GM18499 (cell line): Measurements from ENCODE around the gene ACOXL.
"Not testable (repeated sequence)": the region's sequence is repeated elsewhere in the genome, so short reads cannot be mapped to it uniquely, and the experiment has no call there.

Experiments used
- ATAC-seq: cut with Tn5 transposase; IDR thresholded peaks from one replicate; pipeline ENCODE4 v1.9.1; 2021; ENCODE audit warnings: moderate number of reproducible peaks; ENCODE audit not compliant: insufficient read depth, unreplicated experiment

The ACOXL gene

DNA sequence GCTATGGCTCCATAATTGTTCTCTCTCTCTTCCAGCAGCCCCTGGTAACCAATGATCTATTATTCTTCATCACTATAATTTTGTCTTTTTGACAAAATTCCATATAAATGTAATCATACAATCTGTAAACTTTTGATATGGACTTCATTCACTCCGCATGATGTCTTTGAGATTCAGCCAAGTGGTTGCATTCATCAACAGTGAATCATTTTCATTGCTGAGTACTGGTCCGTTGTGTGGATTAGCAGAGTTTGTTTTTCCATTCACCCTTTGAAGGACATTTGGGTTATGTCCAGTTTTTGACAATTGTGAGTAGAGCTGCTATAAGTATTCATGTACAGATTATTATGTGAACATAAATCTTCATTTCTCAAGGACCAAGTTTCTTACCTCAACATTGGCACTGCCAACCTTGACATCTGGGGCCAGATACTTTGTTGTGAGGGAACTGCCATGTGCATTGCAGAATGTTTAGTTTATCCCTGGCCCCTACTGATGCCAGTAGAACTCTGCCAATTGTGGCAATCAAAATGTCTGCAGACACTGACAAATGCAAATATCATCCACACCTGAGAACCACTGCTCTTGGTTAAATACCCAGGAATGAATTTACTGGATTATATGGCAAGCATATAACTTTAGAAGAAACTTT, 340.0 kb downstream of the ACOXL start:
- ATAC-seq = no peak

DNA sequence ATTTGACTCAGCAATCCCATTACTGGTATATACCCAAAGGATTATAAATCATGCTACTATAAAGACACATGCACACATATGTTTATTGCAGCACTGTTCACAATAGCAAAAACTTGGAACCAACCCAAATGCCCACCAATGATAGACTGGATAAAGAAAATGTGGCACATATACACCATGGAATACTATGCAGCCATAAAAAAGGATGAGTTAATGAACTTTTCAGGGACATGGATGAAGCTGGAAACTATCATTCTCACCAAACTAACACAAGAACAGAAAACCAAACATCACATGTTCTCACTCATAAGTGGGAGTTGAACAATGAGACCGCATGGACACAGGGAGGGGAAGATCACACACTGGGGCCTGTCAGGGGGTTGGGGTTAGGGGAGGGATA, 350.3 kb downstream of the ACOXL start:
- ATAC-seq = not testable (repeated sequence)

DNA sequence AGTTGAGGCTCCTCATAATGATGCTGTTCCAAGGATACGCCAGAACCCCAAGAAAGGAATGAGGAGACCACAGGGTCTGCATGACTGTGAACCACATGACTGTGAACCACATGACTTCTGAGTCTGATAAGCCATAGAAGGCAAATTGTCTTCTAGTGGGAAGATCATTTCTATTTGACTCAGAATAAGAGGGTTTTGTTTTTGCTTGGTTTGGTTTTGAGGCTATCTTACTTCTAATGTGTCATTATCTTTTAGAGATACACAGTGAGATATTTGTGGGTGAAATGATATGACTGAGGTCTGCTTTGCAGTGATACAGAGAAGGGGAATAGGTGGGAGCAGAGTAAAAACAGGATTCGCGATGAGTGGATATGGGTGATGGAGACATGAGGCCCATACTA, 359.4 kb downstream of the ACOXL start:
- no peak for ATAC-seq

DNA sequence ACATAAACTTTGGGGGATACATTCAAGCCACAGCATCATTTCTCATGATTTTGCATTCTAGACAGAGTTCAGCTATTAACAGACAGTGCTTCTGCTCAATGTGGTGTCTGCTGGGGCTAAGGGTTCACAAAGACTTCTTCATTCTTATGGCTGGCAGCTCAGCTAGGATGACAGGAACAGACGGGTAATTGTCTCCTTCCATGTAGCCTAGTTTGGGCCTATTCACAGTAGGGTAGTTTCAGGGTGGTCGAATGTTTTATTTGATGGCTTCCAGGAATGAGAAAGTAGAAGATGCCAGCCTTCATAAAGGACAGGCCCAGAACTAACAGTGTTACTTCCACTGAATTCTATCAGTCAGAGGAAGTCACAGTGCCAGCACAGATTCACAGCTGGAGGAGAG, 362.3 kb downstream of the ACOXL start:
- no peak for ATAC-seq

DNA sequence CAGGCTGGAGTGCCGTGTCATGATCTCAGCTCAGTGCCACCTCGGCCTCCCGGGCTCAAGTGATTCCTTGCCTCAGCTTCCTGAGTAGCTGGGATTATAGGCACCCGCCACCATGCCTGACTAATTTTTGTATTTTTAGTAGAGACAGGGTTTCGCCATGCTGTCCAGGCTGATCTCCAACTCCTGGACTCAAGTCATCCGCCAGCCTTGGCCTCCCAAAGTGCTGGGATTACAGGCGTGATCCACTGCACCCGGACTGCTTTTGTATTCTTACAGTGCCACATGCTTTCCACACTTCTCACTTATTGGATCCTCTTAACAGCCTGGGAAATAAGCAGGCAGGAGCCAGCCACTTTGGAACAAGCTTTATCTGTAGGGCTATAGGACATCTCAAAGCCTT, 363.1 kb downstream of the ACOXL start:
- no peak for ATAC-seq

DNA sequence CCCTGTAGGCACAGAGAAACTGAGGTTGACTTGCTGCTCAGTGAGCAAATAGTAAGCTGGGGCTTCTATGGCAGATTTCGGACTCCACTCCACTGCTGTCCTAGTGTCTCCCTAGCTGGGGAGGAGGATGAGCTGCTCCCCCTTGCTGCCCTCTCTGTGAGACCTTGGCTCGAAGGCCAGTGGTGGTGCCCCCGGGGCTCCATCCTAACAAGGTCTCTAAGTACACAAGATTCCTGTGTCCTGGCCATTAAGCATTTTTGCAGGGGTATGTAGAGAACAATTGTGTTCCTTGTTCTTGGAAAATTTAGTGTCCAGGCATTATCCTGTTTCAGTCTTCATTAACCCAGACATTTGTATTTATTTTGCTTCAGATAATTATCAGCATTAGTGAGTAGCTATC, 367.0 kb downstream of the ACOXL start:
- no peak for ATAC-seq

DNA sequence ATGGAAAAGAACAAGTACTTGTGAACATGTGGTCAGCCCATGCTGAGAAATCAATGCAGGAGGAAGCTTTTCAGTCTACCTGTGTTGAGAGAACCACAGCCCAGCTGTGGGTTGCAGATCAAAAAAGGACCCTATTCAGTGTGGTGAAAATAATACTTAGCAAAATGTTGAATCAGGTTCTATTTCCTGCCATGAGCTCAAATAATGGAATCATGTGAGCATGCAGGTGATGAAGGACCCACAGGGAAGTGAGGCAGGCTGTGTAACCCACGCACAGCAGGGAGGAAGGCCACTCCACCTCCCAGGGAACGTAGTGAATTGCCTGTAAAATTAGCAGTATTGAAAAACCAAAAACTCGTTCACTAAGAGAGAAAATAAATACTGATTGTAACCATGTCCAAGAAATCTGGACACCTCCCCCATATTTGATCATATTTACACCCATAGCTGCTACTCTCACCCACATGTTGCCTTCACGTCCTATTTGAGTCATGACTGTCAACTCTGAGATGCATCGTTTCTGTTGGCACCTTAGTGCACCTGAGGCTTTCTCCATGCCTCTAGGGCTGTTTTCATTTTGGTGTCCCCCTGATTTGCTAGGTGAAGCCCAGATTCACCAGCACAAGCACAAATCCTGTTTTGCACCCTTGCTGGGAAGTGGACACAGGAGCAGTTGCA, 367.9 kb downstream of the ACOXL start:
- peak; percentile 17 for ATAC-seq

DNA sequence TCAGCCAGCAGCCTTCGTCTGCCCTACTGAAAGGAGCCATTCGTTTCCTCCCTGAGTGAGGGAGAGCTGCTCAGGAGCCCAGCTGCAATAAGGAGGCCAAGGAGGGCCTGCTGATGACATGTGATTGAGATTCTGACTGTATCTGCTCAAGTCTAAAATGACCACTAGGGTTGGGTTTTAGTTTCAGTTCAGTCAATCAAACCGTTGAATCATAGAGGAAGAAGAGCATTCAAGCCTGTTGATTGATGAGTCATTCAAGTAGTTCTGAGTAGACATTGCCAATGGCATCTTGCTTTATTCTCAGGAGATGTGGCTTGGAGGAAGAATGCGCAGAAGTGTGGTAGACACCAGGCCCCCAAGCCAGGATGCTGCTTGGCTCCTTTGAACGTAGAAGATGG, 368.4 kb downstream of the ACOXL start:
- peak; percentile 64 for ATAC-seq

DNA sequence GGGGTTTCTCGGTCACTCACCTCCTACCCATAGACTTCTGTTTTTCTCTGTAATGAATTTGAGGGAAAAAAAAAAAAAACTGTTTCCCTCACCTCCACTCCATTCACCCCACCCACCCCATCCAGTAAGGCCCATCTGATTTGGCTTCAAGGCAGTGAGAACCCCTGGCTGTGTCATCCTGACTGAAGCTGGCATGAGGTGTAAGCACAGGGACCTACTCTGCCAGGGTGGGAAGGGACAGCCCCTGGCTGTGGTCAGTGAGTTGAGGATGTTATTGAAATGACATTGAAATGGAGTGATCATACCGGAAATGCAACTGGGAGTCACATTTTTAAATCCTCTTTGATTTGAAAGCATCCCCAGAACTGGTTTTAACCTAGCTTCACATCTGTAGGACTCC, 369.2 kb downstream of the ACOXL start:
- ATAC-seq = no peak

DNA sequence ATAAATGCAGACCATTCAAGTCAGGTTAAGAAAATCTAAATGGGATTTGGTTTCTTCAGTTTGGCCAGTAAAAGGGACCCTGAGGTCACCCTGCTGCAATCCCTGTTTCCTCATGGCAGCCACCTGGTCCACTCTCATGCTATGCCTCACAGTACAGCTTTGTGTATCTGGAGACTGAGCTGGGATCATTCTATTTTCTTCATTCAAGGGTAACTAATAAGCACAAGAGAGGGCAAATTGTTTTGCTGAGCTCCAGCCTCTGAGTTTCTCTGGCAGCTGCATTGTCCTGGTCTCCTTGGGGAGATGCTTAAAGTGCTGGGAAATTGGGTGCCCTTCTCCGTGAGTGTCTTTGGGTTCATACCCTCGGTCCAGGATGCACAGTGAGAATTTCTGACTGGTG, 369.8 kb downstream of the ACOXL start:
- ATAC-seq = no peak

DNA sequence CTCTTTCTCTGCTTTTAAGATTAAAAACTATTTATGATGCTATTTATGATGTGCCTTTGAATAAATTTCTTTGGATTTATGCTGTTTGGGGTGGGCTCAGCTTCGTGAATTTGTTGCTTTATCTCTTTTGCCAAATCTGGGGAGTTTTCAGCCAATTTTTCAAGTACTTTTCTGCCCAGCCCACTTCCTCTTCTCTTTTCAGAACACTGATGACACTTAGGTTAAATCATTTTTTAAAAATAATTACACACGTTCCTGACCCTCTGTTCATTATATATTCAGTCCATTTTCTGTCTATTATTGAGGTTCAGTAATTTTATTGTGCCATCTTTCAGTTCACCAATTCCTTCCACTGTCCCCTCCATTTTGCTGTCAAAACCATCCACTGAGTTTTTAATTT, 373.6 kb downstream of the ACOXL start:
- ATAC-seq = no peak

DNA sequence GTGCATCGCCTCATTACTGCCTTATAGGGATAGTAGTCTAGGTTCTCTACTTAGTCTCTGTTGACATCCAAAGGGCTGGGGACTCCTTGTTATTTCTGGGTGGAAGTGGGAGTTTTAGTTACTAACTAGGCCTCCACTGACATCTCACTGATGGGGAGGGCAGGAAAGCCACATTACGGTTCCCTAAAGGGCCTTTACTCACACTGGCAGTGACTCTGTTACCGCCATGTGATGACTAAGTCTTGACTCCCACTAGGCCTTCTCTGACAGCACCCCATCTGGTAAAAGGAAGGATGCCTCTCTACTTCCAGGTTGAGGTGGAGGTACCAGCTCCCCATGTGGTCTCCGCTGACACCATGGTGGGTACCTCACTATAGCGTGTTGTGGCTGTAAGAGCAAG, 374.3 kb downstream of the ACOXL start:
- no peak for ATAC-seq

DNA sequence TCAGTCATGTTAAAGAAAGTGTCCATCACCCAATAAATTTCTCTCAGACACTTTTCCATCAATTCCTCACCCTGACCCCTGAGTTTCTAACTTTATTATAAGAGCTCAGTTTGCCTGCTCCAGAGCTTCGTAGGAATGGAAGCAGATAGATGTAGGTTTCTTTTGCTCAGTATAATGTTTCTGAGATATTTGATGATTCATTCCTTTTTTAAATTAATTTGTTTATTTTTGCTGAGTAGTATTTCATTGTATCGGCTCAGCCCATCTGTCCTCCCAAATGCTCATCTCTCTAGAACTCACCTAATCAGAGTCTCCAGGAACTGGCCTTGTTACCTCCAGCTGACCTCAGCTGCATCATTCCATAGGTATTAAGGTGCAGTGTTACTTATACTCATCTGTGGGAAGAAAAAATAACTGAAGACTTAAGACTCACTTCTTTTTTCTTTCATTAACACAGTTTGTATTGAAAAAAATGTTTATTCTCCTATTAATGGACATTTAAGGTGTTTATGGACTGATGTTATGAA, 376.4 kb downstream of the ACOXL start:
- no peak for ATAC-seq

DNA sequence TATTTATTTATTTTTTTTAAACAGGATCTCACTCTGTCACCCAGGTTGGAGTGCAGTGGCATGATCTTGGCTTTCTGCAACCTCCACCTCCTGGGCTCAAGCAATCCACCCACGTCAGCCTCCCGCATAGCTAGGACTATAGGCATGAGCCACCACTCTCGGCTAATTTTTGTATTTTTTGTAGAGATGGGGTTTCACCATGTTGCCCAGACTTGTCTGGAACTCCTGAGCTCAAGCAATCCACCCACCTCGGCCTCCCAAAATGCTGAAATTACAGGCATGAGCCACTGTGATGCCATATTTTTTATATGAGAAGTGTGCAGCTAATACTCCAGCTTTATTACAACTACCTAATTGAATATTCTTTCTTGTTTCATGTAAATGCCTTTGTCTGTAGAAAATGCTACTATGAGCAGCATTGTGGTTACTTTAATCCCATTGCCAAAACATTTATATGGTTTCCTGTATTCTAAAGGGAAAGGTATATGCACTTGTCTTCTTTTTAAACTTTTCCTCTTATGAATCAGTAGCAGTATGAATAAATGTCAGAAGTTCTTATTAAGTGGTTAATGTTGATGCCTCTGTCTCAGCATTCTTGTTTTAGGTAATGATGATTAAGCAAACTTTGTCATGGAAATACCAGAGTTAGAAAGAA, 378.9 kb downstream of the ACOXL start:
- ATAC-seq = no peak

DNA sequence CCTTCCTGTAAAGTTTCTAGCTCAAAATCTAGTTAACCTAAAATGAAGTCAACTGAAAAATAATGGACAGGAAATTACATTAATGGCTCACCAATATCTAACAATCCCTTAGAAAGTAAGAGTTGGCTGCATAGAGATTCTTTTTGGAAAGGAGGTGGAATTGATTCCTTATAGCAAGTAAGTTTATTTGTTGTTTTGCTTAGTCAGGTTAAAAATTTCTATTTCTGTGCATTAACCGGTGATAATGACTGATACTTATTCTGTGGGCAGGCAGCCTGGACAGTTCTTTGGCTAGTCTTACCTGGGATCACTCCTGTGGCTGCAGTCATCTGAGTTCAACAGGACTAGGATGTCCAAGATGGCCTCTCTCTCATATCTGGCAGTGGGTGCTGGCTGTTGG, 381.5 kb downstream of the ACOXL start:
- no peak for ATAC-seq

DNA sequence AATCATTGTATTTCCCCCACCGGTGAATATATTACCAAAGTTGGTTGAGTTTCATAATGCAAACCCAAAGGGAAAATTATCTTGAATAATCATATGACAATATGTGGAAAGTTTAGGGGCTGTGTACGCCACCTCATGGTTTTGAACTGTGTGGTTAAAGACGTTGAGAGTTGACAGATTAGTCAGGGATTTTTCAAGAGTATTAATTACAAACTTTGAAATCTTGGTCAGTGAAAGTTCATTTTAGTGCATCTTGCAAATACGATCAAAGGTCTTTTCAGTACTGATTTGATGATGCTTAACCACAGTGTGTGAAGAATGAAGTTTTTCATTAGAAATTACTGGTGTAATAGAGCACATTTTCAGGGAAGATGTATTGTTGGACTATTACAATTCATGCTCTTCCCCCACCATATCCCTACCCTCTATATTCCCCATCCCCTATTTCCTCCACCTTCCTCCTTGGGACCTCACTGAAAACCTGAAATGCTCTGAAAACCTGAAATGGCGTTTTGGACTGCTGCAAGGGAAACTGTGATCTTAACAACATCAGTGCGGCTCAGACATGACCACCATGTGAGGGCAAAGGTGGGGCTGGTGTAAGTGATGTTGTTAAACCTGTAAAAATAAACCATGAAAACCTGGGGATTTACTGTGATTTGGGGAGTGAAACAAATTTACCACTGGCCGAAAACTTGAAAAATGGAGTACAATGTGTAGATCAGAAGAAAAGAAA, 383.8 kb downstream of the ACOXL start:
- no peak for ATAC-seq

DNA sequence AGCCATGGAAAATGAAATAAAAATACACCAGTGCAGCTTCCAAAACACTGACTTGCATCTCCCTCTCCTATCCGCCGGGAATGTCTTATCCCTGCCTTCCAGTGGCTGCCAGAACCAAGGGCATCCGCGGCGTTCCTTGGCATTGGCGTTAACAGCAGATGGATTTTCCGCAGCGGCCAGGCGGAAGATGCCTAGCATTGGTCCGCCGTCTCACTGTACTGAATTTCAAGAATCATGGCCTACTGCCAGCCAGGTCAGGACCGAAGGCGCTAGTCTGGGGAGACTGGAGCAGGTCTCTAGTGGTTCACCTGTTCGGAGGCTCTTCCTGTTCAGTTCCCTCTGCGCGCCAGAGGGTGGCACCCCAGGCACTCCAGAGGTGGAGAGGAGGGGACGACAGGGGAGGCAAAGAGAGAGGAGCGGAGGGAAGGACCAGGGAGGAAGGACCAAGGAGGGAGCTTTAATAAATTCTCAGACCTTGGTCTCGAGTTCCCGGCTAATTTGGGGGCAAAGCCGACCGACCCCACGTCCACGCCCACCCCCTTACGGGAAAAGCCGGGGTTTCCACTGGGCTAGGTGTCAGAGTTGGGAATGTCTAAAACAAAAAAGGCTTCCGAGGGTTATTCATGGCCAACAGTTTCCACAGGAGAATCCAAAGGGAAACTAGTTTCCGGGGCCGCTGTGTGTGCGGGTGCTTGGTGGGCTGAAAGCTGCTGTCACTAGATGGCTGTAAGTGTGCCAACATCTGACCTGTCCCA, 384.6 kb downstream of the ACOXL start:
- no peak for ATAC-seq

DNA sequence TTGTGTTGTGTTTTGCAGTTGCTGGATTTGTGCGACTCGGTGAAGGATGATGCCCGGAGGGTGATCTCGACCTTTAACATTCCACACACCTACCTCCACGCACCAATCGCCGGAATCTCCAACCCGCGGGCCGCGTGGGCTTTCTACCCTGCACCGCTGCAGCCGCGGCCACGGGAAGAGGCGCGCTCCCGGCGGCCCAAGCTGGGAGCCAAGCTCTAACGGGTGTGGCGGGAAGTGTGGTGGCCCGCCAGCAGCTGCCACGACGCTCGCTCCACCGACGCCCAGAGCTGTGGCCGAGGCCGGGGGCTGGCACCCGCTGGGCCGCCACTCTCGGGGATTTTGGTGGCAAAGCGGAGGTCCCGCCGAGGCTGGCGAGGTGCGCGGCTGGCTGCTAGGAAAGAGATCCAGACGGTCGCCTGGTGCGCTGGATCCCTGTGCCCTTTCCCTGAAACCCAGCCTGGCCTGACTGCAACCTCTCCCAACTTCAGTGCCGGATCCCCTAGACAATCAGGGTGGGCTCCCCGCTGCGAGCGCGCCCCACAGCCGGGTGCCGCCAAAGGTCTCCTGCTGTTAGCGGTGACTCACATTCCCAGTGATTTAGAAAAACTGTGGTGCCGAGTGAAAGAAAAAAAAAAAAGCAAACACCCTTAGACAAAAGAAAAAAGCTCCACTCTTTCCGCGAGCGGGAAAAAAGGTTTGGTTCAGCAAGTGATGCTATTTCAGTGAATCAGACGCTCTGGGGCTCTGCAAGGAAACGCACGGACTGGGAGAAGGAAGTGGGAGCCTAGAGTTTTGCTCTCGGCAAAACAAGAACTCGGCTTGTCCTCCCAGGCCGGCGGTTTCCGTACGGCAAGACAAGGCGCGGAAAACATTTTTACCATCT, 385.5 kb downstream of the ACOXL start:
- ATAC-seq = no peak

DNA sequence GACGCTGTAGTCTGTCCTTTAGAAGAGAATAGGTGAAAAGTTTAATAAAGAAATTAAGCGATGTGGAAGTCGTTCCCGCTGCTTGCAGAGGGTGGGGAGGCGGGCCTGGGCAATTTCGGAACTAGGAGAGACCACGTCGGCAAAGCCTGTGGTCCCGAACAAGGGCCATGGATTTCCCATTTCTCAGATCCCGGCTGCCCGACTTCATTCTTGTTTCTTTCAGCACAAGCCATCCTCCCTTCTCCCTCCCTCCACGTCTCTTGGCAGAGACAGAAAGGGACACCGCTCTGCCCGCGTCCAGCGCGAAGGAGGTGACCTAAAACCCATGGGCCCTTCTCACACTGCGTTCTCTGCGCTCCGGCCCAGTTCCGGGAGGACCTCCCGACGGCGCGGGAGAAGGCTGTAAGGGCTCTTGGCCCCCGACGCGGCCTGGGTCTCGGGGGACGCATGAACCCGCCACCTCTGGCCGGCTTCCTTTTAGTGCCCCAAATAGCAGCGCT, 386.2 kb downstream of the ACOXL start:
- no peak for ATAC-seq
